ENCODE results near the gene DSCAM. TPM values are rescaled to one million over a fixed set of nuclear protein-coding genes. Genes with fewer than 3 reads are reported as not detected.

DSCAM gene
- total and polyA plus RNA-seq, 2 experiments from 2014 or later, result not detected

DNA sequence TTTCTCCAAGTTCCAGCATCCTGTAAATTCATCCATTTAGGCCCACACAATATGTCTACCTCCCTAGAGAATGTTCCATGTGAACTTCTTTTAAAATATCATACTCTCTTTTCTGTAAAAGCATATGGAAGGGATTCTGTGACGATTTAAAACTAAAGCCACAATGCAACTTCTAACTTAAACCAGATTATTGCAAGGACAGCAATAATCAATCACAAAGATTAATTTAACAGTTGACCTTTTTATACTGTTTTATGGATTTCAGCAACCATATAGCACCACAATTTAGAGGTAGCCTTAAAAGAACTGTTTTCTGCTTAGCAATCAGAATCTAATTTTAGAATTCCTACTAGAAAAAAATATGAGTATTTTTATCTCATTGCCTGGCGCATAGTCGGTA is 58.3 kb downstream of the DSCAM start:
- no peaks in the 10 kb centered on the region for H3K36me3 ChIP-seq (ENCODE audit: low read depth)
- H3K9ac ChIP-seq, result no peak overlapping the region
- no peak for DNase-seq
- in situ Hi-C loops (cut with MboI), result no loop called here
- no peak overlapping the region for H3K4me2 ChIP-seq (ENCODE audit: unreplicated experiment)
- H3K9me2 ChIP-seq (ENCODE audit: insufficient read depth), result no peaks in the 10 kb centered on the region
- WGBS, 2 experiments (ENCODE audit: low coverage in 1 of 2, low lambda C conversion rate in 2 of 2, missing lambda C conversion rate in 2 of 2), result 37 to 38% methylated on average over 3 of the region's 3 CpGs
- no peaks in the 10 kb centered on the region for H3F3A ChIP-seq (ENCODE audit: insufficient read depth)
- no peaks in the 10 kb centered on the region for H4K20me1 ChIP-seq (ENCODE audit: insufficient read depth)
- H3K9me3 ChIP-seq (ENCODE audit: low read depth), result peaks cover 2% of the 10 kb centered on the region
- no peak overlapping the region for H3K27ac ChIP-seq
- no peak for TF ChIP-seq EZH2phosphoT487 (IDR thresholded peaks at IDR 0.05; ENCODE audit: insufficient read depth, low read depth)
- TF ChIP-seq EZH2 (IDR thresholded peaks at IDR 0.05; ENCODE audit: insufficient read depth, poor library complexity, severe bottlenecking), result no peak
- H3K4me1 ChIP-seq (ENCODE audit: insufficient read depth), result no peaks in the 10 kb centered on the region
- H3K79me2 ChIP-seq (ENCODE audit: insufficient read depth), result no peaks in the 10 kb centered on the region
- no peaks in the 10 kb centered on the region for H3K27me3 ChIP-seq (replicated peaks; ENCODE audit: insufficient read depth)
- H3K4me3 ChIP-seq, result no peak overlapping the region
- H2AFZ ChIP-seq, result no peak overlapping the region

- no peak overlapping the region for H3K4me3 ChIP-seq
- H3K79me2 ChIP-seq (ENCODE audit: insufficient read depth), result no peaks in the 10 kb centered on the region
- H3K4me1 ChIP-seq (ENCODE audit: insufficient read depth), result no peaks in the 10 kb centered on the region
- H4K20me1 ChIP-seq (ENCODE audit: insufficient read depth), result no peaks in the 10 kb centered on the region
- no peaks in the 10 kb centered on the region for H3F3A ChIP-seq (ENCODE audit: insufficient read depth)
- H3K9me3 ChIP-seq (ENCODE audit: low read depth), result no peaks in the 10 kb centered on the region
- in situ Hi-C loops (cut with MboI), result no loop called here
- no peak overlapping the region for H3K27ac ChIP-seq
- H3K27me3 ChIP-seq (replicated peaks; ENCODE audit: insufficient read depth), result no peaks in the 10 kb centered on the region
- H3K4me2 ChIP-seq (ENCODE audit: unreplicated experiment), result no peak overlapping the region
- no peaks in the 10 kb centered on the region for H3K36me3 ChIP-seq (ENCODE audit: low read depth)
- no peaks in the 10 kb centered on the region for H3K9me2 ChIP-seq (ENCODE audit: insufficient read depth)
- H3K9ac ChIP-seq, result no peak overlapping the region
- no peak overlapping the region for H2AFZ ChIP-seq
- DNase-seq, result no peak
- 44 to 52% methylated on average over 6 of the region's 6 CpGs for WGBS, 2 experiments (ENCODE audit: low coverage in 1 of 2, low lambda C conversion rate in 2 of 2, missing lambda C conversion rate in 2 of 2)
- no peak for TF ChIP-seq EZH2phosphoT487 (IDR thresholded peaks at IDR 0.05; ENCODE audit: insufficient read depth, low read depth)
- no peak for TF ChIP-seq EZH2 (IDR thresholded peaks at IDR 0.05; ENCODE audit: insufficient read depth, poor library complexity, severe bottlenecking)
Measured at GRCh38 chr21:40783404-40783803, 63.6 kb downstream of the DSCAM start.

DNA sequence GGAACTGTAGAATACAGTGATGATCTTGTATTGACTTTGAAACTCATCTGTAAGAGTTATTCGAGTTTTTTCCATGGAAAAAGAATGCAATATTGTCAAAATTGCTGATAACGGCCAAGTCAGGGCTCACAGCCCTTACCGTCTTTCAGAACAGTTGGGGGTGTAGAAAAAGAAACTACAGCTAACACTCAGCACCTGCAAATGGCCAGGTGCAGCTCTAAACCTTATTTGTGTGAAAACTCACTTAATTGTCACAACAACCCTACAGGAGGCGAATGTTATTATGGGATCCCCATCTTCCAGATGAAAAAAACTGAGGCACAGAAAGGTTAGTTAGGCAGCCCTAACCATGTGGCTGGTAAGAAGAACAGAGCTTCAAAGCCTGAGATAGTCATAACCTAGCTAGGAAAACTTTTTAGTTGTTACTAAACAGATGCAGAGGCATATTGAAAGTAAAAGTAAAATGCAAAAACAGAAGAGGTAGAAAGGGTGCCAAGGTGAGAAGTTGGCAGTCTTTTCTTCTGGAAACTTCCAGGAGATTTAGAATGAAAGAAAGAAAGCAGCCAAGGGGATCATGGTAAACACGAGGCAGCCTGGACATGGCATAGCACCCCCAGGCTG is 76.4 kb downstream of the DSCAM start:
- no peaks in the 10 kb centered on the region for H3K9me2 ChIP-seq (ENCODE audit: insufficient read depth)
- TF ChIP-seq EZH2phosphoT487 (IDR thresholded peaks at IDR 0.05; ENCODE audit: insufficient read depth, low read depth), result no peak
- TF ChIP-seq EZH2 (IDR thresholded peaks at IDR 0.05; ENCODE audit: insufficient read depth, poor library complexity, severe bottlenecking), result no peak
- no peak for DNase-seq
- no peaks in the 10 kb centered on the region for H3F3A ChIP-seq (ENCODE audit: insufficient read depth)
- WGBS, 2 experiments (ENCODE audit: low coverage in 1 of 2, low lambda C conversion rate in 2 of 2, missing lambda C conversion rate in 2 of 2), result 15 to 21% methylated on average over 5 of the region's 5 CpGs
- H3K9me3 ChIP-seq (ENCODE audit: low read depth), result no peaks in the 10 kb centered on the region
- H3K27me3 ChIP-seq (replicated peaks; ENCODE audit: insufficient read depth), result no peaks in the 10 kb centered on the region
- no peaks in the 10 kb centered on the region for H3K4me1 ChIP-seq (ENCODE audit: insufficient read depth)
- no peaks in the 10 kb centered on the region for H3K79me2 ChIP-seq (ENCODE audit: insufficient read depth)
- in situ Hi-C loops (cut with MboI), result no loop called here
- H2AFZ ChIP-seq, result no peak overlapping the region
- H4K20me1 ChIP-seq (ENCODE audit: insufficient read depth), result no peaks in the 10 kb centered on the region
- no peak overlapping the region for H3K4me3 ChIP-seq
- no peak overlapping the region for H3K9ac ChIP-seq
- no peak overlapping the region for H3K27ac ChIP-seq
- H3K4me2 ChIP-seq (ENCODE audit: unreplicated experiment), result no peak overlapping the region
- no peaks in the 10 kb centered on the region for H3K36me3 ChIP-seq (ENCODE audit: low read depth)

DNA sequence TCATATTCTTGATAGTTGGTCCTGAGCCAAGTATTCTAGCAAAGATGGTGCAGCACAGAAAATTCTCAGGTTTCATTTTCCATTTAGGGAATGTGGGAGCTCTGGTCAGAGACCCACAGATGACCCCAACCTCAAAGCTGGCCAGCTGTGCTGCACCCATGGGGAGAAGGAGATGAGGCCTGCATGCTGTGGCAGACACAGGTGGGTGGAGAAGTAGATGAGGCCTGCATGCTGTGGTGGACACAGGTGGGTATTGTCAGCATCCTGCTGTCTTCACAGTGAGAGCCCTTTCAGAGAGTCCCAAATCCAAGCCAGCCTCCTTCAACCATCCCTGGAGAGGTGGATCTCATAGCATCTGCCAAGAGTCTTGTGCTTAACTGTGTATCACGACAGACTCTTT is 77.7 kb downstream of the DSCAM start:
- no peaks in the 10 kb centered on the region for H3K36me3 ChIP-seq (ENCODE audit: low read depth)
- no peaks in the 10 kb centered on the region for H3K27me3 ChIP-seq (replicated peaks; ENCODE audit: insufficient read depth)
- in situ Hi-C loops (cut with MboI), result no loop called here
- DNase-seq, result no peak
- H3K9me3 ChIP-seq (ENCODE audit: low read depth), result no peaks in the 10 kb centered on the region
- WGBS, 2 experiments (ENCODE audit: low coverage in 1 of 2, low lambda C conversion rate in 2 of 2, missing lambda C conversion rate in 2 of 2), result 37 to 46% methylated on average over 1 of the region's 1 CpG
- no peaks in the 10 kb centered on the region for H4K20me1 ChIP-seq (ENCODE audit: insufficient read depth)
- no peak overlapping the region for H3K4me3 ChIP-seq
- no peak overlapping the region for H3K4me2 ChIP-seq (ENCODE audit: unreplicated experiment)
- H3K27ac ChIP-seq, result no peak overlapping the region
- H3F3A ChIP-seq (ENCODE audit: insufficient read depth), result no peaks in the 10 kb centered on the region
- no peak overlapping the region for H2AFZ ChIP-seq
- H3K79me2 ChIP-seq (ENCODE audit: insufficient read depth), result no peaks in the 10 kb centered on the region
- no peaks in the 10 kb centered on the region for H3K9me2 ChIP-seq (ENCODE audit: insufficient read depth)
- no peaks in the 10 kb centered on the region for H3K4me1 ChIP-seq (ENCODE audit: insufficient read depth)
- H3K9ac ChIP-seq, result no peak overlapping the region
- TF ChIP-seq EZH2 (IDR thresholded peaks at IDR 0.05; ENCODE audit: insufficient read depth, poor library complexity, severe bottlenecking), result no peak
- no peak for TF ChIP-seq EZH2phosphoT487 (IDR thresholded peaks at IDR 0.05; ENCODE audit: insufficient read depth, low read depth)

- 6 to 43% methylated on average over 1 to 2 of the region's 2 CpGs for WGBS, 2 experiments (ENCODE audit: low coverage in 1 of 2, low lambda C conversion rate in 2 of 2, missing lambda C conversion rate in 2 of 2)
- Histone ChIP-seq H3K4me1 (ENCODE audit: insufficient read depth) (no peaks in the 10 kb centered on the region), H3K27ac (no peak overlapping the region), H3K36me3 (ENCODE audit: low read depth) (no peaks in the 10 kb centered on the region), H3K4me3 (no peak overlapping the region), H4K20me1 (ENCODE audit: insufficient read depth) (no peaks in the 10 kb centered on the region), H3K9me3 (ENCODE audit: low read depth) (no peaks in the 10 kb centered on the region), H3K9me2 (ENCODE audit: insufficient read depth) (no peaks in the 10 kb centered on the region), H2AFZ (no peak overlapping the region), H3K79me2 (ENCODE audit: insufficient read depth) (no peaks in the 10 kb centered on the region), H3F3A (ENCODE audit: insufficient read depth) (no peaks in the 10 kb centered on the region), H3K4me2 (ENCODE audit: unreplicated experiment) (no peak overlapping the region), H3K27me3 (replicated peaks; ENCODE audit: insufficient read depth) (no peaks in the 10 kb centered on the region), H3K9ac (no peak overlapping the region)
- DNase-seq, result no peak
- TF ChIP-seq EZH2 (IDR thresholded peaks at IDR 0.05; ENCODE audit: insufficient read depth, poor library complexity, severe bottlenecking), result no peak
- TF ChIP-seq EZH2phosphoT487 (IDR thresholded peaks at IDR 0.05; ENCODE audit: insufficient read depth, low read depth), result no peak
- in situ Hi-C loops (cut with MboI), result no loop called here
Measured at GRCh38 chr21:40768056-40768455, 78.9 kb downstream of the DSCAM start.
